CD14-positive monocyte (primary cell): ENCODE data around the gene EXT2. TPM values are rescaled to one million over a fixed set of nuclear protein-coding genes. Genes with fewer than 3 reads are reported as not detected.

ENCODE experiments used
- DNase-seq, 3 donors: peaks; one replicate each; pipeline ENCODE4 v3.0.0-alpha.2; 2011 to 2022
- H2AFZ ChIP-seq: 2 replicates; pipeline ENCODE4 v1.6.0; 2012; ENCODE audit warnings: mild to moderate bottlenecking, low read depth, low read length, inconsistent platforms; ENCODE audit not compliant: insufficient read depth, poor library complexity, severe bottlenecking
- H3K27ac ChIP-seq, 2 donors: 1 replicate in 1 of 2; 2 replicates in 1 of 2; pipeline ENCODE4 v1.5.1; 2012 to 2013; ENCODE audit warnings: low read length in 2 of 2, control low read depth in 1 of 2, inconsistent platforms in 1 of 2, low read depth in 1 of 2, mild to moderate bottlenecking in 1 of 2
- H3K27me3 ChIP-seq, 2 donors: one replicate each; pipeline versions ENCODE4 v1.6.0 to v1.6.1; 2011 to 2013; ENCODE audit warnings: low read length in 2 of 2; ENCODE audit not compliant: control insufficient read depth in 2 of 2, insufficient read depth in 2 of 2
- H3K36me3 ChIP-seq, 2 donors: replicated peaks in 1 of 2; 1 replicate in 1 of 2; 2 replicates in 1 of 2; pipeline versions ENCODE4 v1.5.1 to v1.6.1; 2012 to 2013; ENCODE audit warnings: low read length in 2 of 2, control low read depth in 1 of 2, inconsistent platforms in 1 of 2, mild to moderate bottlenecking in 1 of 2; ENCODE audit not compliant: insufficient read depth in 2 of 2, control insufficient read depth in 1 of 2
- H3K4me1 ChIP-seq, 2 donors: 1 replicate in 1 of 2; 2 replicates in 1 of 2; pipeline versions ENCODE4 v1.5.1 to v1.6.1; 2012 to 2013; ENCODE audit warnings: low read length in 2 of 2, control low read depth in 1 of 2, inconsistent platforms in 1 of 2, mild to moderate bottlenecking in 1 of 2, moderate library complexity in 1 of 2; ENCODE audit not compliant: insufficient read depth in 2 of 2, control insufficient read depth in 1 of 2
- H3K4me2 ChIP-seq: replicated peaks from 2 replicates; pipeline ENCODE3; 2012; ENCODE audit warnings: low read length, moderate library complexity, mild to moderate bottlenecking; ENCODE audit not compliant: poor library complexity, severe bottlenecking; ENCODE audit errors: extremely low read depth
- H3K4me3 ChIP-seq, 3 experiments: fragments of 200-600 bp in 1 of 3; sonication (generic) in 1 of 3; replicated peaks in 1 of 3; 1 replicate in 2 of 3; 2 replicates in 1 of 3; pipeline ENCODE4 v1.5.1; 2011 to 2013; ENCODE audit warnings: low read length in 3 of 3, mild to moderate bottlenecking in 3 of 3, control low read depth in 2 of 3, low read depth in 2 of 3, inconsistent platforms in 1 of 3, moderate library complexity in 1 of 3
- H3K79me2 ChIP-seq: 2 replicates; pipeline ENCODE4 v1.6.0; 2012; ENCODE audit warnings: mild to moderate bottlenecking, control low read depth, inconsistent platforms, low read length, moderate library complexity; ENCODE audit not compliant: insufficient read depth
- H3K9ac ChIP-seq: 2 replicates; pipeline ENCODE4 v1.6.0; 2017; ENCODE audit warnings: low read length, mild to moderate bottlenecking; ENCODE audit not compliant: insufficient read depth, poor library complexity, severe bottlenecking
- H3K9me3 ChIP-seq, 2 donors: replicated peaks in 1 of 2; 1 replicate in 1 of 2; 2 replicates in 1 of 2; pipeline versions ENCODE4 v1.5.1 to v1.6.1; 2012 to 2013; ENCODE audit warnings: low read length in 2 of 2, control low read depth in 1 of 2; ENCODE audit not compliant: control insufficient read depth in 1 of 2, insufficient read depth in 1 of 2
- H4K20me1 ChIP-seq: 2 replicates; pipeline ENCODE4 v1.6.0; 2012; ENCODE audit warnings: mild to moderate bottlenecking, low read length, control low read depth, moderate library complexity; ENCODE audit not compliant: insufficient read depth
- H3K27ac Mint-ChIP-seq, 7 donors: one replicate each; pipeline ENCODE4 v1.8.0; 2020; ENCODE audit warnings: mild to moderate bottlenecking in 7 of 7, mixed read lengths in 7 of 7, moderate library complexity in 6 of 7, inconsistent platforms in 2 of 7
- H3K27me3 Mint-ChIP-seq, 3 donors: one replicate each; pipeline ENCODE4 v1.8.0; 2021 to 2022; ENCODE audit warnings: low read depth in 3 of 3, mild to moderate bottlenecking in 3 of 3, mixed read lengths in 3 of 3, moderate library complexity in 3 of 3, inconsistent platforms in 1 of 3
- H3K36me3 Mint-ChIP-seq, 2 donors: one replicate each; pipeline ENCODE4 v1.8.0; 2020; ENCODE audit warnings: mixed read lengths in 2 of 2, inconsistent platforms in 1 of 2, mild to moderate bottlenecking in 1 of 2
- H3K4me1 Mint-ChIP-seq: one replicate; pipeline ENCODE4 v1.8.0; 2020; ENCODE audit warnings: mild to moderate bottlenecking, mixed read lengths
- H3K4me3 Mint-ChIP-seq, 2 donors: one replicate each; pipeline ENCODE4 v1.8.0; 2020; ENCODE audit warnings: mild to moderate bottlenecking in 2 of 2, mixed read lengths in 2 of 2, moderate library complexity in 1 of 2
- H3K9me3 Mint-ChIP-seq, 7 donors: one replicate each; pipeline ENCODE4 v1.8.0; 2020 to 2022; ENCODE audit warnings: mixed read lengths in 7 of 7, mild to moderate bottlenecking in 6 of 7, moderate library complexity in 6 of 7, inconsistent platforms in 2 of 7
- WGBS: methylation state at CpG from one replicate; pipeline ENCODE4 v1.1.5; 2013; ENCODE audit warnings: missing lambda C conversion rate; ENCODE audit not compliant: insufficient coverage; 5-methylcytosine and 5-hydroxymethylcytosine counted together
- intact Hi-C, 2 donors: fragments of 100-400 bp; cut with micrococcal nuclease; formaldehyde crosslinking; loops; one replicate each; pipeline versions ENCODE4 v1.15.0 to v1.15.1; 2023
- polyA plus RNA-seq, 3 donors: library from polyadenylated mRNA; depleted of rRNA in 1 of 3; unstranded in 2 of 3; stranded (reverse) in 1 of 3; fragments of 300-500 nt in 2 of 3; fragments of >200 nt in 1 of 3; fragmentation: Illumina TruSeq in 2 of 3; gene quantifications; 1 replicate in 2 of 3; 2 replicates in 1 of 3; pipeline ENCODE4 v1.2.3, GENCODE V29; 2012 to 2021
- TF ChIP-seq, protein P1 (sequence below): fragments of 200-600 bp; IDR thresholded peaks from one replicate; pipeline ENCODE4 v1.8.0; 2022; ENCODE audit warnings: antibody characterized with exemption, mild to moderate bottlenecking

EXT2 gene
- polyA plus RNA-seq, 3 donors: 17.2 to 41.1 (median 34.2) TPM

- H3K27me3 Mint-ChIP-seq: peaks cover 5 to 11% (median 7%) of the 10 kb centered on the region in 3 donors
- no peak overlapping the region for H3K27ac Mint-ChIP-seq
- Histone ChIP-seq H3K9me3 (no peaks in the 10 kb centered on the region), H3K79me2 (no peaks in the 10 kb centered on the region), H4K20me1 (no peaks in the 10 kb centered on the region), H3K27me3 (no peaks in the 10 kb centered on the region), H3K4me1 (no peaks in the 10 kb centered on the region), H3K4me3 (no peak overlapping the region), H3K36me3 (no peaks in the 10 kb centered on the region), H3K4me2 (no peak overlapping the region), H3K9ac (no peak overlapping the region), H2AFZ (no peak overlapping the region), H3K27ac (no peak overlapping the region)
- WGBS: 86% methylated on average over 2 of the region's 5 CpGs
- TF ChIP-seq, protein P1, sequence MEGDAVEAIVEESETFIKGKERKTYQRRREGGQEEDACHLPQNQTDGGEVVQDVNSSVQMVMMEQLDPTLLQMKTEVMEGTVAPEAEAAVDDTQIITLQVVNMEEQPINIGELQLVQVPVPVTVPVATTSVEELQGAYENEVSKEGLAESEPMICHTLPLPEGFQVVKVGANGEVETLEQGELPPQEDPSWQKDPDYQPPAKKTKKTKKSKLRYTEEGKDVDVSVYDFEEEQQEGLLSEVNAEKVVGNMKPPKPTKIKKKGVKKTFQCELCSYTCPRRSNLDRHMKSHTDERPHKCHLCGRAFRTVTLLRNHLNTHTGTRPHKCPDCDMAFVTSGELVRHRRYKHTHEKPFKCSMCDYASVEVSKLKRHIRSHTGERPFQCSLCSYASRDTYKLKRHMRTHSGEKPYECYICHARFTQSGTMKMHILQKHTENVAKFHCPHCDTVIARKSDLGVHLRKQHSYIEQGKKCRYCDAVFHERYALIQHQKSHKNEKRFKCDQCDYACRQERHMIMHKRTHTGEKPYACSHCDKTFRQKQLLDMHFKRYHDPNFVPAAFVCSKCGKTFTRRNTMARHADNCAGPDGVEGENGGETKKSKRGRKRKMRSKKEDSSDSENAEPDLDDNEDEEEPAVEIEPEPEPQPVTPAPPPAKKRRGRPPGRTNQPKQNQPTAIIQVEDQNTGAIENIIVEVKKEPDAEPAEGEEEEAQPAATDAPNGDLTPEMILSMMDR: no peak
- DNase-seq: no peak
- no peaks in the 10 kb centered on the region for H3K9me3 Mint-ChIP-seq
- H3K36me3 Mint-ChIP-seq: no peaks in the 10 kb centered on the region
- intact Hi-C loops: loop anchor here in 1 of 2 donors (10.0 kb wide), 1 partner anchor 632 kb away; no protein-coding TSS in a partner anchor
- H3K4me1 Mint-ChIP-seq: peaks cover 2% of the 10 kb centered on the region
- H3K4me3 Mint-ChIP-seq: no peak overlapping the region
Observed at GRCh38 chr11:44282620-44283019, 187.1 kb downstream of the EXT2 start.

DNA sequence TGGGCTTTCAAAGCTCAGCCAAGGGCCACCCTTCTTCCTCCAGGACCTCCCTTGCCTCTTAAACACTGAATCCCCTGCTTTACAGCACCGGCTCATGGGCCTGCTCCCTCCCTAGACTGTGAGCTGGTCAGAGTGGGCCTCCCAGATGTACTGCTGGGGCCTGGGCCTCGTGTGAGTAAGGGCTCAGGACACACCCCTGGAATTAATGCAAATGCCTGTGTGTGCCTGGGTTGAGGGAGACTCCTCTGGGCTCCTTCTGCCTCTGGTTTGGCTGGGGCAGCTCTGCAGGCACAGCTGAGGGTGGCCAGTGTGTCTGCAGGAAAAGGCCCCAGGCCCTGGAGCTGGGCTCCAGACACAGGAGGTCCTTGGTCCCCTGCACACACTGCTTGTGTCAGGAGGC is 190.3 kb downstream of the EXT2 start:
- H3K4me3 Mint-ChIP-seq: no peak overlapping the region
- H3K27me3 Mint-ChIP-seq: peaks cover 10 to 16% (median 14%) of the 10 kb centered on the region in 3 donors
- no peaks in the 10 kb centered on the region for H3K4me1 Mint-ChIP-seq
- H3K27ac ChIP-seq: no peak overlapping the region
- H3K36me3 ChIP-seq: no peaks in the 10 kb centered on the region
- no peaks in the 10 kb centered on the region for H3K27me3 ChIP-seq
- no peak for DNase-seq
- no peak overlapping the region for H3K4me2 ChIP-seq
- H3K9me3 Mint-ChIP-seq: no peaks in the 10 kb centered on the region
- H3K36me3 Mint-ChIP-seq: no peaks in the 10 kb centered on the region
- H3K4me3 ChIP-seq: no peak overlapping the region
- no peak overlapping the region for H3K9ac ChIP-seq
- H3K4me1 ChIP-seq: no peaks in the 10 kb centered on the region
- no peak overlapping the region for H2AFZ ChIP-seq
- TF ChIP-seq, protein P1: no peak
- H3K79me2 ChIP-seq: no peaks in the 10 kb centered on the region
- H4K20me1 ChIP-seq: no peaks in the 10 kb centered on the region
- WGBS: 80% methylated on average over 1 of the region's 2 CpGs
- no peaks in the 10 kb centered on the region for H3K9me3 ChIP-seq
- intact Hi-C loops: loop anchor here (2.0 to 10.0 kb wide), 3 partner anchors 253 to 629 kb away; no protein-coding TSS in a partner anchor
- no peak overlapping the region for H3K27ac Mint-ChIP-seq
